HG03159 (cell line): ENCODE measurements around the gene SNTN.
"Not testable (repeated sequence)": the region's sequence is repeated elsewhere in the genome, so short reads cannot be mapped to it uniquely, and the experiment has no call there.

Source experiments
- ATAC-seq: cut with Tn5 transposase; IDR thresholded peaks from one replicate; pipeline ENCODE4 v1.9.1; 2021; ENCODE audit warnings: mild to moderate bottlenecking, moderate library complexity; ENCODE audit not compliant: unreplicated experiment

SNTN gene

DNA sequence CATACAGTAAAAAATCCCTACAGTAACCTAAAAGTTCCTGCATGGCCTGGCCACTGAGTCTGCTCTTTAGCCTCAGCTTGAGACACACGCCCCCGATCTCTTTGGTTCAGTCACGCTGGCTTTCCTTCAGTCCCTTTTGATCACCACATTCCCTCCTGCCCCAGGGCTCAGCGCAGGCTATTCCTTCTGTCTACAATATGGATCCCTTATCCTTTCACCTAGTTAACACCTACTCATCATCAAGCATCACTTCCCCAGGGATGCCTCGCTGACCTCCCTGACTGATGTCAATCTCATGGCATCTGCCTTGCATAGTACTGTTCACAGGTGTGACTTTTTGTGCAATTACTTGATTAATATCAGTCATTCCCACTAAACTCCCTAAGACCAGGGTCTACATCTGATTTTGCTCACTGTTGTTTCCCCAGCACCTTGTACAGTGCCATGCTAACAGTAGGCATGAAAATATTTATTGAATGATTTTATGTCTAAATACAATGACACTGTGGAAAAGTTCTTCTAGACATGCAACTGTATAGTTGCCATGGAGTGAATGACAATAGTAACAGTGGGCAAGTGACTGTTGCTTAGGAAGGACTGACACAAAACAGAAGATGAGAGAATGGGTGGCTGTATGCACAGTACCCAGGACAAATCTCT, at the start of gene SNTN:
TSS of gene SNTN (plus strand) at position 610 of the 660 bp plus-strand sequence. CDS start at position 623, 13 bp downstream.
- no peak for ATAC-seq

GRCh38 chr3:63607716-63608115, 44.8 kb upstream of the SNTN start:
- ATAC-seq: no peak

- no peak for ATAC-seq
Measured at GRCh38 chr3:63609408-63609807, 43.1 kb upstream of the SNTN start.

DNA sequence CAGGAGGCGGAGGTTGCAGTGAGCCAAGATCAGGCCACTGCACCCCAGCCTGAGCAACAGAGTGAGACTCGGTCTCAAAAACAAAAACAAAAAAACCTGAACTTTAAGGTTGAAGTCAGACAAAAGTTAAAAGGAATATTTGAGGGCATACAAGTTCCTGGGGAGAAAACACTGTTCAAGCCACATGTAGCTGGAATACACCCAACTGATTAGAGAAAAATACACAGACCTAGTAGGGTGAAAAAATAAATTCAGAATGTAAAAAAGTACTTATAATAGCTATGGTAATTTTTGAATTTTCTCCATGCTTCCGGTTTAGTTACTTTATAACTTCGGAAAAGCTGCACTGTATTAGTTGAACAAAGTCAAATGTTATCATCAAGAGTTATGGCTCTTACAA, 42.6 kb upstream of the SNTN start:
- ATAC-seq: no peak

- ATAC-seq: no peak
Measured at GRCh38 chr3:63611382-63611781, 41.1 kb upstream of the SNTN start.

- no peak for ATAC-seq
Measured at GRCh38 chr3:63613561-63613960, 38.9 kb upstream of the SNTN start.

DNA sequence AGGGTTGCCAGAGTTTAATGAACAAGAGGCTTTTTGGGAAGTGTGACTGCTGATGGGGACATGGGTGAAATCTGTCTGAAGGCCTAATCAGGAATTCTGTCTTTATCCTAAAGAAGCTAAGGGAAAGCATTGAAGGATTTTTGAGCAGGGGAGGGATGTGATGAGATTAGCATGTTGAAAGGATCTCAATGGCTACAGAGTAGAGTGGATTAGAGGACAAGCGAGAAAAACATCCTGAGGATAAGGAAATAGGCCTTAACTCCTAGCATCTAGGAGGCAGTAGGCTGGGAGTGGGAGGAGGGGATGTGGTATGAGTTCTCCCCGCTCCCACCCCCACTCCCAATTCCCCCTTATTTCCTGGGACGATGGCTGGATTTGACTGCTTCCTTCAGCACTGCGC, 35.1 kb upstream of the SNTN start:
- ATAC-seq: no peak

- ATAC-seq: no peak
Measured at GRCh38 chr3:63624941-63625560, 27.4 kb upstream of the SNTN start.

DNA sequence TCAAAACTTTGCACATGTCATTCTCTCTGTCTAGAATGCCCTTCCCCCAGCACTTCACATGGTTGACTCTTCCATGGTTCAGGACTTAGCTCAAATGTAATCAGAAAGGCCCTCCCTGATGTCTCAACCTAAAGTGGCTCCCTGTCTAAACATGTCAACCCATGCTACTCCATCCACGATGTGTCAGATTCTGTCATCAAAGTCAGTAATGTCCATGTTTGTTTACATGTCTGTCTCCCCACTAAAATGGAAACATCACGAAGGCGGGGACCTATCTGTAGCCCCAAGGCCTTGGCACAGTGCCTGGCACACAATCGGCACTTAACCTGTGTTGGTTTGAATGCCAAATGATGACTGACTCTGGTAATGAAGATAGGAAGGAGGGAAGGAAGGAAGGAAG, 20.8 kb upstream of the SNTN start:
- no peak for ATAC-seq

DNA sequence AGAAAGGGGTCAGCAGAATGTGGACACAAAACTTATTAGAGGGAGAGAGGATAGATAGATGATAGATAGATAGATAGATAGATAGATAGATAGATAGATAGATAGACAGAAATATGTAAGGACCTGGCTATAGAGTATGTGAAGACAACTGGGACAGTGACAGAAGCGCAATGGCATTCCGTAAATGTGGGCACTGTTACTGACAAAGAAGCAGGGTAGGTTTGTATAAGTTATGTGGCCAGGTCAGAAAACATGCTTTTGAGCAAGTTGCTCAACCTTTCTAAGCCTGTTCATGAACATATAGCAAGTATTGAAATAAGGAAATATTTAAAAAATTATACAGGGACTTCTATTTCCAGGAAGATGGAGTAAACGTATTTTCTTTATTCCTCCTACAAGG, 17.3 kb upstream of the SNTN start:
- no peak for ATAC-seq

DNA sequence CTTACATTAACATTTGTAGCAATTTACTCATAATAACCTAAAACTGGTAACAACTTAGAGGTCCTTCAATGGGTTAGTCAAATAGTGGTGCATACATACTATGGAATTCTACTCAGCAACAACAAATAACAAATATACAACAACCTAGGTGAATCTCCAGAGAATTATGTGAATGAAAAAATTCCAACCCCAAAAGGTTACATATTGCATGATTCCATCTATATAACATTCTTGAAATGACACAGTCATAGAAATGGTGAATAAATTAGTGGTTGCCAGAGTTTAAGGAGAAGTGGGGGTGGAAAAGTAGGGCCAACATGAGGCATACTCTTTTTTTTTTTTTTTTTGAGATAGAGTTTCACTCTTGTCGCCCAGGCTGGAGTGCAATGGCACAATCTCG, 12.7 kb upstream of the SNTN start:
- ATAC-seq: no peak

GRCh38 chr3:63642488-63642887, 10.0 kb upstream of the SNTN start:
- ATAC-seq: no peak

DNA sequence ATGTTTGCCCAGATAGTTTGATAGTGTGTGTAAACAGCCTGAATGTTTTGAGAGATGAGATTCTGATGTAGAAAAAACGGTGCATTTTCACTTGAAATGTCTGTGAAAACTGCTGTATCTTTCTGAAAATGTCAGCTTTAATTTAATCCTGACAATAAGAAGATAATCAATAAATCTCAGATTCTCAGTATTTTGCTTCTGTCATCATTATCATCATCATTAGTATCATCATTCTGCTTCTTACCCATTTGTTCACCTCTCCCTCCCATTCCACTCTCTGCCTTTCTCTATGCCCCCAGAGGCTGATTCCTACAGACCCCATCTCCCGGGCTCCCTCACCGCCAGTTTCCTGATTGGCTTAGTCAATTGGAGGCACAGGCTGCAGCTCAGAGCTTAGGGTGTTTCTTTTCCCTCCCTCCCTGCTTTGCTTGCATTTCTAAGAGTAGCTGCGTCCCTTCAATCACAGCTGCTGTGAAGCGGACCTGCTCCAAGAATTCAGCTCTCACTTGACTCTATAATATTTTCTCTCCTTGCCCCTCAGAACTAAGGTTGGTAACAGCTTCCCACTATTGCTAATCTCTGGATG, 8.2 kb upstream of the SNTN start:
- no peak for ATAC-seq

DNA sequence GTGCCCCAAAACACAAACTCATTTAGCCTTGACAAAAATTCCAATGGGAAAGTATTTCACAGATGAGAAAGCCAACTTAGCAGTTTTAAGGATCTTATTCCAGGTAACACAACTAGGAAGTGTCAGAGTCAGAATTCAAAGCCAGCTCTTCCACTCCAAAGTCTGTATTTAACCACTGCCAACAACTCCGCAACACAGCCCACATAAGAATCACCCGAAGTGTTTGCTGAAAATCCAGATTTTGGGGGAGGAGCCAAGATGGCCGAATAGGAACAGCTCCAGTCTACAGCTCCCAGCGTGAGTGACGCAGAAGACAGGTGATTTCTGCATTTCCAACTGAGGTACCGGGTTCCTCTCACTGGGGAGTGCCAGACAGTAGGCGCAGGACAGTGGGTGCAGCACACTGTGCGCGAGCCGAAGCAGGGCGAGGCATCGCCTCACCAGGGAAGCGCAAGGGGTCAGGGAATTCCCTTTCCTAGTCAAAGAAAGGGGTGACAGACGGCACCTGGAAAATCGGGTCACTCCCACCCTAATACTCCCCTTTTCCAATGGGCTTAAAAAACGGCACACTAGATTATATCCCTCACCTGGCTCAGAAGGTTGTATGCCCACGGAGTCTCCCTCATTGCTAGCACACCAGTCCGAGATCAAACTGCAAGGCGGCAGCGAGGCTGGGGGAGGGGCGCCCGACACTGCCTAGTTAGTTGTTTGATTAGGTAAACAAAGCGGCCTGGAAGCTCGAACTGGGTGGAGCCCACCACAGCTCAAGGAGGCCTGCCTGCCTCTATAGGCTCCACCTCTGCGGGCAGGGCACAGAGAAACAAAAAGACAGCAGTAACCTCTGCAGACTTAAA, 7.3 kb upstream of the SNTN start:
- ATAC-seq: not testable (repeated sequence)

DNA sequence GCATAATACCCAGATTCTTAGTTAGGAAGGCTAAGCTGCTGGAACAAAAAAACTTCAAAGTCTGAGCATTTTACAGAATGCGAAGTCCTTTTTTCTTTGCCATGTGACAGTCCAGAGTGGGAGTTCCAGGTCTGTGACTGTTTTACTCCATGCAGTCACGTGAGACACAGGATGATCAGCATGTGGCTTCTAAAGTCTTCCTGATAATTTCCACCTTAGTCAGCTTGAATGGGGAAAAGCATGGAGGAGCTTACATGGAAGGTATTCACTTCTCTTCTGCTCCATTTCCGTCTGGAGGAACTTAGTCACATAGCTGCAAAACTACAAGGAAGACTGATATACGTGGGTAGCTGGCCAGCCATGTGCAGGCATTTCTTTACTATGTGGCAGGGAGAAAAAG, 1.7 kb downstream of the SNTN start:
- ATAC-seq: no peak

GRCh38 chr3:63654931-63655330, 2.5 kb downstream of the SNTN start:
- no peak for ATAC-seq

DNA sequence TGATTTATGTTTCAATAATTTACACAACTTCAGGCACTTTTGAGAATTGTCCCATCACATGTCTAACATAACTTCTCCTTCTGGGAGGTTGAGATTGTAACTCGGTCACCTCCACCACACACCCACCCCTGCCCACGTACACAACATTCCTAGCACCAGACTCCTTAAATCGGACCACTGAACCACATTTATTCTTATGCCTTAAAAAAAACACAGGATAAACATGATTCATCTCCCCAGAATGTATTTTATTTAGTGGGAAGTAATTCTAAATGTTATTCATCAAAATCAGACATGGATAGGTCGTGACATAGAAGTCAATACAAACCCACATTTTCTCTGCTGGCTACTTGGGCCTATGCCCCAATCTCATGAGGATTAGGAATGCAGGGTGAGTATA, 3.0 kb downstream of the SNTN start:
- no peak for ATAC-seq

DNA sequence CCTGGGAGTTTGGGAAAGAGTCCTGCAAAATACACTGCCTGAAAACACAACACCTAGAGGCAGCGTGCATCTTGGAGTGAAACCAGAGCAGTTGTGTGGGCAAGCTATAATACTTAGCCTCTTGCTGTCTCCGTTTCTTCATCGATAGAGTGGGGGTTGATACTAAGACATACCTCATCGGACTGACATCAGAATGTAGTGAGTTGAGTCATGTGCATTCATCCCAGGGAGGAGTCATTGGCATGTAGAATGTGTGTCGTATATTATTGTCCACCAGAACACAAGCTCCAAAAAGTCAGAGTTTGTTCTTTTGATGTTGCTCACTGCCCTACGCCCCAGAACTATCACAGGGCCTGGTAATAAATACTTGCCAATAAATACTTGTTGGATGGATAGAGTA, 4.3 kb downstream of the SNTN start:
- no peak for ATAC-seq

DNA sequence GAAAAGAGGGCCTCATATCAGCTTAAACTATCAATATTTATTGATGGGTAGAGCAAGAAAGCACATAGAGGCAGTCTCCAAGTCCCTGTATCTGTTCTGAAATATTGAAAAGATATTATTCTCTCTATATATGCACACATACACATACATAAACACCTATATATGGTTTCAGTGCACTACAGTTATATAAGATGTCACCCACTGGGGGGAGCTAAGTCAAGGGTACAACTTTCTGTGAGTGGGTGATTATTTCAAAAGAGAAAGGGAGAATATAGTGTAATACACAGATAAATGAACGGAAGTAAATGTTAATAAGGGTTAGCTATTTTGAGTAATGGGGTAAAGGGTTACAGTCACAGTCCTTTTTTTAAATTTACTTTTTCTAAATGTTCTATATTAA, 8.8 kb downstream of the SNTN start:
- ATAC-seq: no peak

GRCh38 chr3:63662011-63662410, 9.5 kb downstream of the SNTN start:
- ATAC-seq: no peak

DNA sequence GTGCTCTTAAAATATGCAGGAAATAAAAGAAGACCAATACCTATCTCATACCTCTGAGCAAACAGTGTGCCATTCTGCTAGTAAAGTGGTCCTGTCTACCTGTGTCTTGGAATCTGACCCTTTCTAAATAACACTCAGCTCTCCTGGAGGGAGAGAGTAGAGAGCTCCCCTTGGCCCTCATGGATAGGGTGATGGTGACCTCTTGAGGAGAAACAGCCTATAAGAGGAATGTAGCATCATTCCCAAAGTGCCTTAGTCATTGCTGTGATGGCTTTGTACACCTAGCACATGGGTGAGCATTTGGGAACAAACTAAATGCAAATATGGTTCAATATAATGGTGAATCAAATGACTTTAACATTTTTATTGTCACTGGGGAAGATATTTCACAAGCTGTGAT, 10.0 kb downstream of the SNTN start:
- no peak for ATAC-seq

DNA sequence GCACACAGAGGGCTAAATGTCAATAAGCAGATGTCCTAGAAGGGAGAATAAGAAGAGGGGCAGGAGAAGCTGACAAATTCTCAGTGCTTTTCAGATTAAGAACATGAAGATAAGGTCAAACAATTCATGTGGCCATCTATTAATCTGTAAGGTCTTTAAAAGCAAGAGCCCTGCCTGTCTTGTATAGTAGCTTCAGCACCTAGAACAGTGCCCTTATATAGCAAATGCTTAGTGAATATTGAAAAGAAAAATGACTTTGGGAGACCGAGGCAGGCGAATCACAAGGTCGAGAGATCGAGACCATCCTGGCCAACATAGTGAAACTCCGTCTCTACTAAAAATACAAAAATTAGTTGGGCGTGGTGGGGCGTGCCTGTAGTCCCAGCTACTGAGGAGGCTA, 18.1 kb downstream of the SNTN start:
- ATAC-seq: no peak
